ENCODE results near the gene ETV2. TPM values are rescaled to one million over a fixed set of nuclear protein-coding genes. Genes with fewer than 3 reads are reported as not detected.
"Not testable (repeated sequence)": the region's sequence is repeated elsewhere in the genome, so short reads cannot be mapped to it uniquely, and the experiment has no call there.

Gene ETV2
- total and polyA plus RNA-seq, 2 experiments from 2014 or later, result 0.93 TPM; not detected in 1

DNA sequence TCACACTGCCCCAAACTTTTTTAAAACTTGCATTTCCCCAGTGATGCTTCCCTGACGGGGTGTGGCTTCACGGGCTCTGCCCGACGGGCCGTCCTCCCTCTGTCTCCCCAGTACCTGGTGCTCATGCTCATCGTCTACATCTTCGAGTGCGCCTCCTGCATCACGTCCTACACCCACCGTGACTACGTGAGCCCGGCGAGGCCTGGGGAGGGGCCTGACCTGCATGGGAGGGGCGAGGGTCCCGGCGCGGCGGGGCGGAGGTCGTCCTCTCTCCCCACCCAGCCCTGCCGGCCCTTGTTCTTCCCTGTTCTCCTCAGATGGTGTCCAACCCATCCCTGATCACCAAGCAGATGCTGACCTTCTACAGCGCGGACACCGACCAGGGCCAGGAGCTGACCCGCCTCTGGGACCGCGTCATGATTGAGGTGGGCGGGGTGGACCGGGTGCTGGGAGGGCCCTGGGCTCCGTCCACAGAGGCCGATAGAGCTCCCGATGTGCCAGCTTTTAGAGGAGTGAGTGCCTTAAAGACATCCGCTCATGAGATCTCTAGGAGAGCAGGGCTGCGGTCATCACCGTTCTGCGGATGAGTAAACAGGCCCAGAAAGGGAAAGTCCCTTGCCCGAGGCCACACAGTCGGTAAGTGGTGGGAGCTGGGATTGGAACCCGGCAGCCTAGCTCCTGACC, 31.7 kb downstream of the ETV2 start:
- 10 to 15% methylated on average over 33 to 39 of the region's 39 CpGs for WGBS, 2 experiments (ENCODE audit: low coverage in 1 of 2, low lambda C conversion rate in 2 of 2, missing lambda C conversion rate in 2 of 2)
- Histone ChIP-seq H3K27me3 (replicated peaks; ENCODE audit: insufficient read depth) (peaks cover 14% of the 10 kb centered on the region), H3K27ac (no peak overlapping the region), H3K36me3 (ENCODE audit: low read depth) (no peaks in the 10 kb centered on the region), H3K9ac (peak overlapping the region; percentile 14; the same call in 1 of the 2 replicates), H3K4me1 (ENCODE audit: insufficient read depth) (no peaks in the 10 kb centered on the region), H3K4me3 (peak overlapping the region; percentile 65), H3K9me2 (ENCODE audit: insufficient read depth) (no peaks in the 10 kb centered on the region), H3K79me2 (ENCODE audit: insufficient read depth) (no peaks in the 10 kb centered on the region), H4K20me1 (ENCODE audit: insufficient read depth) (no peaks in the 10 kb centered on the region), H3F3A (ENCODE audit: insufficient read depth) (no peaks in the 10 kb centered on the region), H2AFZ (peak overlapping the region; percentile 78), H3K9me3 (ENCODE audit: low read depth) (no peaks in the 10 kb centered on the region), H3K4me2 (ENCODE audit: unreplicated experiment) (peak overlapping the region; percentile 55)
- peak; percentile 73 for DNase-seq
- TF ChIP-seq EZH2 (IDR thresholded peaks at IDR 0.05; ENCODE audit: insufficient read depth, poor library complexity, severe bottlenecking) (no peak), EZH2phosphoT487 (IDR thresholded peaks at IDR 0.05; ENCODE audit: insufficient read depth, low read depth) (no peak)
- in situ Hi-C loops (cut with MboI), result no loop called here

GRCh38 chr19:35675589-35676140, 34.1 kb downstream of the ETV2 start:
- no peak for DNase-seq
- H3K27me3 ChIP-seq (replicated peaks; ENCODE audit: insufficient read depth), result peaks cover 6% of the 10 kb centered on the region
- no peak for TF ChIP-seq EZH2phosphoT487 (IDR thresholded peaks at IDR 0.05; ENCODE audit: insufficient read depth, low read depth)
- TF ChIP-seq EZH2 (IDR thresholded peaks at IDR 0.05; ENCODE audit: insufficient read depth, poor library complexity, severe bottlenecking), result no peak
- no peak overlapping the region for H3K9ac ChIP-seq
- no peaks in the 10 kb centered on the region for H3F3A ChIP-seq (ENCODE audit: insufficient read depth)
- H2AFZ ChIP-seq, result no peak overlapping the region
- H3K9me3 ChIP-seq (ENCODE audit: low read depth), result no peaks in the 10 kb centered on the region
- no peaks in the 10 kb centered on the region for H4K20me1 ChIP-seq (ENCODE audit: insufficient read depth)
- H3K4me3 ChIP-seq, result no peak overlapping the region
- no peaks in the 10 kb centered on the region for H3K9me2 ChIP-seq (ENCODE audit: insufficient read depth)
- H3K4me1 ChIP-seq (ENCODE audit: insufficient read depth), result no peaks in the 10 kb centered on the region
- 74 to 76% methylated on average over 13 to 15 of the region's 15 CpGs for WGBS, 2 experiments (ENCODE audit: low coverage in 1 of 2, low lambda C conversion rate in 2 of 2, missing lambda C conversion rate in 2 of 2)
- H3K79me2 ChIP-seq (ENCODE audit: insufficient read depth), result no peaks in the 10 kb centered on the region
- in situ Hi-C loops (cut with MboI), result no loop called here
- no peak overlapping the region for H3K4me2 ChIP-seq (ENCODE audit: unreplicated experiment)
- H3K36me3 ChIP-seq (ENCODE audit: low read depth), result no peaks in the 10 kb centered on the region
- no peak overlapping the region for H3K27ac ChIP-seq

DNA sequence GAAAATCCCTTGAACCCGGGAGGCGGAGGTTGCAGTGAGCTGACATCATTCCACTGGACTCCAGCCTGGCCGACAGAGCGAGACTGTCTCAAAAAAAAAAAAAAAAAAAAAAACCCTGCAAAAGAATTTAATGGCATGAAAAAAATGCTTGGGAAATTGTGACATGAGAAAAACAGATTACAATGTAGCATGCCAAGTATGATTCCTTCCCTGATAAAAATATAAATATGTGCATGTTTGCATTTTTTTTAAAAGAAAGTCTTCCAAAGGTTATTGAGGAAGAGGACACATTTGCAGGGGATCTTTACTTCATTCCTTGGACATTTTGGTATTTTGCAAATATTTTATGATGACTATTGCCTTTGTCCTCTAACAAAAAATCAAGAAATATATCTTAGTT, 48.3 kb downstream of the ETV2 start:
- Histone ChIP-seq H3K4me2 (ENCODE audit: unreplicated experiment) (no peak overlapping the region), H4K20me1 (ENCODE audit: insufficient read depth) (no peaks in the 10 kb centered on the region), H3K9me2 (ENCODE audit: insufficient read depth) (no peaks in the 10 kb centered on the region), H3K9ac (no peak overlapping the region), H2AFZ (no peak overlapping the region), H3K79me2 (ENCODE audit: insufficient read depth) (no peaks in the 10 kb centered on the region), H3F3A (ENCODE audit: insufficient read depth) (no peaks in the 10 kb centered on the region), H3K9me3 (ENCODE audit: low read depth) (no peaks in the 10 kb centered on the region), H3K4me1 (ENCODE audit: insufficient read depth) (no peaks in the 10 kb centered on the region), H3K27me3 (replicated peaks; ENCODE audit: insufficient read depth) (no peaks in the 10 kb centered on the region), H3K27ac (no peak overlapping the region), H3K36me3 (ENCODE audit: low read depth) (no peaks in the 10 kb centered on the region), H3K4me3 (no peak overlapping the region)
- DNase-seq, result peak; percentile 4
- in situ Hi-C loops (cut with MboI), result no loop called here
- no peak for TF ChIP-seq EZH2 (IDR thresholded peaks at IDR 0.05; ENCODE audit: insufficient read depth, poor library complexity, severe bottlenecking)
- TF ChIP-seq EZH2phosphoT487 (IDR thresholded peaks at IDR 0.05; ENCODE audit: insufficient read depth, low read depth), result no peak
- WGBS, 2 experiments (ENCODE audit: low coverage in 1 of 2, low lambda C conversion rate in 2 of 2, missing lambda C conversion rate in 2 of 2), result 25 to 40% methylated on average over 4 of the region's 4 CpGs

- H3K9me2 ChIP-seq (ENCODE audit: insufficient read depth); H4K20me1 ChIP-seq (ENCODE audit: insufficient read depth); H3K4me3 ChIP-seq; in situ Hi-C loops (cut with MboI); H3F3A ChIP-seq (ENCODE audit: insufficient read depth); DNase-seq; H3K9me3 ChIP-seq (ENCODE audit: low read depth); H2AFZ ChIP-seq; H3K27me3 ChIP-seq (replicated peaks; ENCODE audit: insufficient read depth); H3K79me2 ChIP-seq (ENCODE audit: insufficient read depth); H3K27ac ChIP-seq; H3K4me2 ChIP-seq (ENCODE audit: unreplicated experiment); H3K36me3 ChIP-seq (ENCODE audit: low read depth); H3K4me1 ChIP-seq (ENCODE audit: insufficient read depth); H3K9ac ChIP-seq: not testable (repeated sequence)
- WGBS, 2 experiments (ENCODE audit: low coverage in 1 of 2, low lambda C conversion rate in 2 of 2, missing lambda C conversion rate in 2 of 2), result 71 to 78% methylated on average over 27 to 37 of the region's 37 CpGs
Observed at GRCh38 chr19:35691106-35691505, 49.6 kb downstream of the ETV2 start.

Data from GM23248 (cell line).